Measurements from ENCODE around the gene GFPT2. TPM values are rescaled to one million over a fixed set of nuclear protein-coding genes. Genes with fewer than 3 reads are reported as not detected.

Gene GFPT2
- total and polyA plus RNA-seq, 9 of the 15 experiments (the other 6 are each of a cell fraction or from before 2014, with no cell fraction given) = 0.07 to 0.14 (median 0.08) TPM; not detected in 6

GRCh38 chr5:180343110-180343830 is 9.9 kb downstream of the GFPT2 start:
- no peak overlapping the region for H3K9ac ChIP-seq (ENCODE audit: insufficient read depth in 1 of 2, low read depth in 2 of 2, low read length in 2 of 2)
- H3K4me3 ChIP-seq = no peak overlapping the region
- no peaks in the 10 kb centered on the region for H3K9me1 ChIP-seq (ENCODE audit: control insufficient read depth, insufficient read depth, low read length)
- TF ChIP-seq NR3C1 (CRISPR knock-in tag; IDR thresholded peaks at IDR 0.05) = no peak
- no peak for TF ChIP-seq ID3 (CRISPR knock-in tag; IDR thresholded peaks at IDR 0.05)
- TF ChIP-seq ID3 (tag; IDR thresholded peaks at IDR 0.05) = no peak
- no peak for TF ChIP-seq CHD4 (IDR thresholded peaks at IDR 0.05; ENCODE audit: insufficient read depth, insufficient replicate concordance, low read depth, low read length, poor library complexity, severe bottlenecking)
- no peak for TF ChIP-seq BHLHE40 (IDR thresholded peaks at IDR 0.05; ENCODE audit: low read length)
- ChIA-PET POLR2A (interaction anchor here (1.2 to 1.3 kb wide), 3 partner anchors 12 to 28 kb away, joined by 4 to 5 read pairs (median 4); no protein-coding TSS in a partner anchor), CTCF (ENCODE audit: low intra/inter-chr PET ratio) (no interaction called here)
- H3K27ac ChIP-seq (ENCODE audit: extremely low read depth, low read depth, low read length) = no peak overlapping the region
- H3K79me2 ChIP-seq (ENCODE audit: control insufficient read depth, insufficient read depth, low read length) = no peaks in the 10 kb centered on the region
- no TSS peak for BruUV-seq (replicated peaks)
- intact Hi-C loops (cut with micrococcal nuclease) (no loop called here), in situ Hi-C loops (cut with MboI) (no loop called here)
- peaks cover 0 to 3% of the 10 kb centered on the region in 2 experiments; a peak in 2 of 5 replicates for H3K4me1 ChIP-seq (replicated peaks in 1 of 2; ENCODE audit: control insufficient read depth in 2 of 2, insufficient read depth in 2 of 2, low read length in 2 of 2)
- no peak for ATAC-seq
- no peak for DNase-seq (ENCODE audit: extremely low read depth in 1 of 4, low spot score in 3 of 4)
- no peaks in the 10 kb centered on the region for H3K9me3 ChIP-seq (replicated peaks; ENCODE audit: control insufficient read depth, insufficient read depth, low read depth, low read length)
- H3K4me2 ChIP-seq (ENCODE audit: insufficient read depth, low read length) = no peak overlapping the region
- 1% methylated on average over 19 of the region's 19 CpGs for WGBS (ENCODE audit: insufficient coverage, low coverage, missing lambda C conversion rate)
- H4K20me1 ChIP-seq (replicated peaks; ENCODE audit: control insufficient read depth, insufficient read depth, low read length) = no peaks in the 10 kb centered on the region
- no peaks in the 10 kb centered on the region for H3K36me3 ChIP-seq (ENCODE audit: control insufficient read depth, insufficient read depth, low read length)
- no peak overlapping the region for H2AFZ ChIP-seq (ENCODE audit: low read depth, low read length)
- H3K27me3 ChIP-seq (ENCODE audit: control insufficient read depth in 2 of 2, insufficient read depth in 2 of 2, low read length in 2 of 2) = peaks cover 35 to 81% of the 10 kb centered on the region in 2 experiments; a peak in 4 of 5 replicates
- no peak for FAIRE-seq

Measured in K562 (cell line).